ENCODE measurements around the gene STEAP1B. TPM values are rescaled to one million over a fixed set of nuclear protein-coding genes. Genes with fewer than 3 reads are reported as not detected.

Gene STEAP1B
- total and polyA plus RNA-seq, 5 donors from 2014 or later = not detected

DNA sequence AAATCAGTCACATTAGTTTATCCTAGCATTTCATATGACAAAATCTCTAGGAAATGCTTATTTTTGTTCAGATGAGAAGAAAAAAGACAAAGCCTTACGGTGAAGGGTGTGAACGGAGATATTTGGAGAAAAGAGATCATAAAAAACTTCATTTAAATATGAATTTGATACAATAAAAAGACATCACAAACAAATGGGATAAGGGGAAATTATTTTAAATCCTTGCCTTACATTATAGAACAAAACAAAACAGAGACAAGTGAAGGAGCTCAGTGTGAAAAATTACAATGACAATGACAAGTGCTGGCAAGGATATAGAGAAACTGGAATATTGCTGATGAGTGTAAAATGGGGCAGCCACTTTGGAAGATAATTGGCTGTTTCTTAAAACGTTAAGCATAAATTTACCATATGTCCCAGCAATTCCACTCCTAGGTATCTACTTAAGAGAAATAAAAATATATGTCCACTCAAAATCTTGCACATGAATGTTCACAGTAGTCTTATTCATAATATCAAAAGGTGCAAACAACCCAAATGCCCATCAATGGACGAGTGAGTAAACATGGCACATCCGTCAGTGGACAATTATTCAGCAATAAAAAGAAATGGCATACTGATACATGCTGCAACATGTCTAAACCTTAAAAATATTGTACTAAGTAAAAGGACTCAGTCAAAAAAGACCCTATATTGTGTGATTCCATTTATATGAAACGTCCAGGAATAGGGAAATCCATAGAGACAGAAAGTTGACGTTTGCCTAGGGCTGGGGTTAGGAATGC lies 77.0 kb downstream of the STEAP1B start:
- Mint-ChIP-seq H3K27me3 (no peaks in the 10 kb centered on the region), H3K9me3 (no peaks in the 10 kb centered on the region), H3K4me3 (no peak overlapping the region), H3K27ac (no peak overlapping the region), H3K4me1 (no peaks in the 10 kb centered on the region), H3K36me3 (no peaks in the 10 kb centered on the region)
- Histone ChIP-seq H3K4me3 (ENCODE audit: low read depth, low read length) (no peak overlapping the region), H3K9me3 (ENCODE audit: control insufficient read depth in 2 of 2, low read length in 2 of 2) (no peaks in the 10 kb centered on the region), H3K27ac (ENCODE audit: insufficient read depth, low read length, poor library complexity, severe bottlenecking) (no peak overlapping the region), H3K36me3 (ENCODE audit: control insufficient read depth, insufficient read depth, low read length) (no peaks in the 10 kb centered on the region), H3K4me1 (ENCODE audit: control insufficient read depth, insufficient read depth, low read length, poor library complexity, severe bottlenecking) (no peaks in the 10 kb centered on the region), H3K27me3 (ENCODE audit: control insufficient read depth, insufficient read depth, low read length) (no peaks in the 10 kb centered on the region)
- DNase-seq (no peak), ATAC-seq (ENCODE audit: low read depth in 2 of 2) (no peak)

DNA sequence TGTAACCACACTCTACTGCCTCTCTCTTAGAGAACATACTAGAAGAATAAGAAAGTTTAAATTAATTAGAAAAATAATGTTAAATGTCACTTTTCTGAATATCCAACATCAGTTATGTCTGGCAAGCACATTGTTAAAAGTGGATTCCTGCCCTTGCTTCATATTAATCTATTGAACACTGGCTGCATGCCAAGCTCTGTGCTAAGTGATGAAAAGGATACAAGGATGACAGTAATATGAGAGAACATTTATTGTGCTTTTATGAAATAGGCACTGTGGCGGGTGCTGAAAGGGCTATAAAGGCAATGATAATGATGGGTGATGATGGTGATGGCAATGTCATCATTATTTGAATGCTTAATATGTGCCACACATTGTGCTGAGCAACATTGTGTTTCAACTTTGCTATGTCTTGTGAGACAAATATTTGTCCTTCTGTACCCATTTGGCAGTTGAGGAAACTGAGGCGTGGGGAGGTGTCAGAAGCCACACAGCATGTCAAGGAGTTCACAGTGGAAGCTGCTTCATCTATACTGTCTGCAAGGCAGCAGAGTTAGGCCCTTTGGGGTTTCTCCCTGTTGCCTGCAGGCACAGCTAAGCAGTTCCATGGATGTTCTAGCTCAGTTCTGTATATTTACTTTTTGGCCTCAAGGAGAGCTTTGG lies 78.9 kb downstream of the STEAP1B start:
- H3K4me3 ChIP-seq (ENCODE audit: low read depth, low read length) = no peak overlapping the region
- H3K4me3 Mint-ChIP-seq = no peak overlapping the region
- H3K36me3 ChIP-seq (ENCODE audit: control insufficient read depth, insufficient read depth, low read length) = no peaks in the 10 kb centered on the region
- no peaks in the 10 kb centered on the region for H3K9me3 ChIP-seq (ENCODE audit: control insufficient read depth in 2 of 2, low read length in 2 of 2)
- no peaks in the 10 kb centered on the region for H3K27me3 Mint-ChIP-seq
- no peak for DNase-seq
- H3K4me1 Mint-ChIP-seq = no peaks in the 10 kb centered on the region
- no peak for ATAC-seq (ENCODE audit: low read depth in 2 of 2)
- no peaks in the 10 kb centered on the region for H3K36me3 Mint-ChIP-seq
- no peak overlapping the region for H3K27ac Mint-ChIP-seq
- no peaks in the 10 kb centered on the region for H3K4me1 ChIP-seq (ENCODE audit: control insufficient read depth, insufficient read depth, low read length, poor library complexity, severe bottlenecking)
- H3K9me3 Mint-ChIP-seq = no peaks in the 10 kb centered on the region
- no peak overlapping the region for H3K27ac ChIP-seq (ENCODE audit: insufficient read depth, low read length, poor library complexity, severe bottlenecking)
- no peaks in the 10 kb centered on the region for H3K27me3 ChIP-seq (ENCODE audit: control insufficient read depth, insufficient read depth, low read length)

DNA sequence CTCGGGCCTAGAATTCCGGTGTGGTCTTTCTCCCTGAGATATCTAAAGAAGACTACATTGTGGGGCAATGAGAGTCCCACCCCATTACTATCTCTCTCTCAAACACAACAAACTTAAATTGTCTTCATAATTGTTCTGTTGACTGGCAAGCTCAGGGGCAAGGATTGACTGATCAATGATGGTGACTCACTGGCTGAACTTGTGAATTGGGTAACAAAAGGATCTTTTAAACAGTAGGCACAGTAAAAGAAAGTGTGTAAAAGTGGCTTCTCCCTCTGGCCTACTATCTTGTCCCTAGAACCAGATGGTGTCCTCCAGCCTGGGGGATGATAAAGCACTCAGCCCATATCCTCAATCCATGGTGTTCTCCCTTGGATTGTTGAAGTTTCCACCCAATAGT lies 80.0 kb downstream of the STEAP1B start:
- Histone ChIP-seq H3K27me3 (ENCODE audit: control insufficient read depth, insufficient read depth, low read length) (no peaks in the 10 kb centered on the region), H3K36me3 (ENCODE audit: control insufficient read depth, insufficient read depth, low read length) (no peaks in the 10 kb centered on the region), H3K9me3 (ENCODE audit: control insufficient read depth in 2 of 2, low read length in 2 of 2) (no peaks in the 10 kb centered on the region), H3K4me1 (ENCODE audit: control insufficient read depth, insufficient read depth, low read length, poor library complexity, severe bottlenecking) (no peaks in the 10 kb centered on the region), H3K27ac (ENCODE audit: insufficient read depth, low read length, poor library complexity, severe bottlenecking) (no peak overlapping the region), H3K4me3 (ENCODE audit: low read depth, low read length) (no peak overlapping the region)
- ATAC-seq (ENCODE audit: low read depth in 2 of 2) (no peak), DNase-seq (no peak)
- H3K27me3 Mint-ChIP-seq = no peaks in the 10 kb centered on the region
- no peaks in the 10 kb centered on the region for H3K4me1 Mint-ChIP-seq
- H3K4me3 Mint-ChIP-seq = no peak overlapping the region
- no peaks in the 10 kb centered on the region for H3K9me3 Mint-ChIP-seq
- H3K36me3 Mint-ChIP-seq = no peaks in the 10 kb centered on the region
- no peak overlapping the region for H3K27ac Mint-ChIP-seq

DNA sequence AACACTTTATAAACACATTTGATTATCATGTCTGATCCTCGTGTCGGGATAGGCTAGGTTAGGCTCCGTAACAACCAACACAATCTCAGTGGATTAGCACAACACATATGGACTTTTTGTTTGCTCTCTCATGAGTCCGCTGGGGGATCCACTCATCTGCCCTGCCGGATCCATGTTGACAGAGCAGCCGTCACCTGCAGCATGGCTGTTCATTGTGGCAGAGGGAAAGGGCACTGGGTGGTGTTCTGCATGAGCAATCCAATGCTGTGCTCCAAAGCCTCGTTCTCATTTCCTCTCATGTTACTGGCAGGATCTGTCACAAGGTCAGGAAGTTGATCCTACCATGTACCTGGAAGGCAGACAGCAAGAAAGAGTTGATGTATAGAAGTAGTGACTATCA lies 80.5 kb downstream of the STEAP1B start:
- H3K36me3 ChIP-seq (ENCODE audit: control insufficient read depth, insufficient read depth, low read length) = no peaks in the 10 kb centered on the region
- H3K4me3 ChIP-seq (ENCODE audit: low read depth, low read length) = no peak overlapping the region
- no peaks in the 10 kb centered on the region for H3K4me1 Mint-ChIP-seq
- no peaks in the 10 kb centered on the region for H3K27me3 Mint-ChIP-seq
- H3K27me3 ChIP-seq (ENCODE audit: control insufficient read depth, insufficient read depth, low read length) = no peaks in the 10 kb centered on the region
- no peaks in the 10 kb centered on the region for H3K4me1 ChIP-seq (ENCODE audit: control insufficient read depth, insufficient read depth, low read length, poor library complexity, severe bottlenecking)
- ATAC-seq (ENCODE audit: low read depth in 2 of 2) = no peak
- no peaks in the 10 kb centered on the region for H3K36me3 Mint-ChIP-seq
- DNase-seq = no peak
- H3K4me3 Mint-ChIP-seq = no peak overlapping the region
- no peaks in the 10 kb centered on the region for H3K9me3 ChIP-seq (ENCODE audit: control insufficient read depth in 2 of 2, low read length in 2 of 2)
- H3K27ac Mint-ChIP-seq = no peak overlapping the region
- no peaks in the 10 kb centered on the region for H3K9me3 Mint-ChIP-seq
- H3K27ac ChIP-seq (ENCODE audit: insufficient read depth, low read length, poor library complexity, severe bottlenecking) = no peak overlapping the region

DNA sequence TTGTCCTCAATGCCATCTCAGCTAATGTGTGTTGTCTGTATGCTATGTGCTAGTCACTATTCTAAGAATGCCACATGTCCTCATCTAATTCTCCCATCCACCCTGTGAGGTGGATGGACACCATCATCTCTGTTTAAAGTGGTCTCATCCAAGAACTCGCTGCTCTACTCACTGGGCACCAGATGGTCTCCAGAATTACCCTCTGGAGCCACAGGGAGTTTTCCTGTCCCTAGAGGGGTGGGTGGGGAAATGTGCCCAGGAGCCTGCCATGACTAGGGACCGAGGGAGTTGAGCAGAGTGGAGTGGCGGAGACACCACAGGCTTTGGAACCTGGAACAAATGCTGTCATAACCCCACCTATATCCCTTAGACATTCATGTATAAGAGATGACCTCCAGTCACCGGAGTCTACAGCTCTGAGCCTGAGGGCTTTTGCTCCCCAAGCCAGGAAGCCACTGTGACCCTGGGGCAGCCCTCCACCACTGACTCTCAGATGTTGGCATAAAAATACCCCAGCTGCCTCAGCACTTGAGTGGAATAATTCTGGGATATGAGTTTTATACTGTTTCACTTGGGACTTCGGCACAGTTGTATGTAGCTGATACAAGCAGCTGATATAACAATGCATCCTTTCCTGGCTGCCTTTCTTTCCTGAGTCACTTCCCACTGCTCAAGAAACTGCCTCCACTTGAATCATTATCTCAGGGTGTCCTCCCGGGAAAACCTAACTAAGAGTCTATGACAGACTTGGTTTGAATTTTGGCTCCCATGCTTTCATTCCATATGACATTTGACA lies 81.5 kb downstream of the STEAP1B start:
- no peak overlapping the region for H3K27ac ChIP-seq (ENCODE audit: insufficient read depth, low read length, poor library complexity, severe bottlenecking)

DNA sequence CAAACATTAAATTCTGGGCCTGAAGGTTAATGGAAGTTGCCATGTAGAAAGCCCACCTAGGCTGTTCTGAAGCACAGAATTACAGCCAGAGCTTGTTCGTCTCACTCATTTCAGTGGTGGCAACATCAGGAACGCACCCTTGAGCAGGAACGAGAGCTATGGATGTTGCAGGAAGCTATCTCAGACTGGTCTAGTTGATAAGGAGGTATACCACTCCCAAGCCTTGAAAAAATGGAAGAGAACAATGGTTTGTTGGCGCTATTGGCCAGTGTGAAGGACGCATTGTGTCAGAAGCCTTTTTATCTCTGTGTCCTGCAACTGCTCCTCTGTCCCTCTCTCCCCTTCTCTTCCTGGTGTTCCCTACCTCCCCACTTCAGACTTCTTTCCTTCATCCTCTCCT lies 82.1 kb downstream of the STEAP1B start:
- peak overlapping the region in 1 of 3 donors; percentile 85 for H3K27ac Mint-ChIP-seq
- no peaks in the 10 kb centered on the region for H3K27me3 Mint-ChIP-seq
- H3K36me3 ChIP-seq (ENCODE audit: control insufficient read depth, insufficient read depth, low read length) = no peaks in the 10 kb centered on the region
- no peak overlapping the region for H3K27ac ChIP-seq (ENCODE audit: insufficient read depth, low read length, poor library complexity, severe bottlenecking)
- H3K4me3 Mint-ChIP-seq = no peak overlapping the region
- no peaks in the 10 kb centered on the region for H3K4me1 Mint-ChIP-seq
- no peaks in the 10 kb centered on the region for H3K27me3 ChIP-seq (ENCODE audit: control insufficient read depth, insufficient read depth, low read length)
- no peak overlapping the region for H3K4me3 ChIP-seq (ENCODE audit: low read depth, low read length)
- H3K9me3 ChIP-seq (ENCODE audit: control insufficient read depth in 2 of 2, low read length in 2 of 2) = no peaks in the 10 kb centered on the region
- ATAC-seq (ENCODE audit: low read depth in 2 of 2) (no peak), DNase-seq (no peak)
- no peaks in the 10 kb centered on the region for H3K4me1 ChIP-seq (ENCODE audit: control insufficient read depth, insufficient read depth, low read length, poor library complexity, severe bottlenecking)
- no peaks in the 10 kb centered on the region for H3K9me3 Mint-ChIP-seq
- H3K36me3 Mint-ChIP-seq = no peaks in the 10 kb centered on the region

More for the DNA sequence above, 81.5 kb downstream of the STEAP1B start:
- H3K4me1 ChIP-seq (ENCODE audit: control insufficient read depth, insufficient read depth, low read length, poor library complexity, severe bottlenecking) = no peaks in the 10 kb centered on the region
- DNase-seq (no peak), ATAC-seq (ENCODE audit: low read depth in 2 of 2) (no peak)
- H3K27me3 Mint-ChIP-seq = no peaks in the 10 kb centered on the region
- no peaks in the 10 kb centered on the region for H3K27me3 ChIP-seq (ENCODE audit: control insufficient read depth, insufficient read depth, low read length)
- H3K4me1 Mint-ChIP-seq = no peaks in the 10 kb centered on the region
- H3K9me3 ChIP-seq (ENCODE audit: control insufficient read depth in 2 of 2, low read length in 2 of 2) = no peaks in the 10 kb centered on the region
- no peaks in the 10 kb centered on the region for H3K9me3 Mint-ChIP-seq
- no peak overlapping the region for H3K4me3 ChIP-seq (ENCODE audit: low read depth, low read length)
- H3K36me3 Mint-ChIP-seq = no peaks in the 10 kb centered on the region
- no peak overlapping the region for H3K4me3 Mint-ChIP-seq
- no peaks in the 10 kb centered on the region for H3K36me3 ChIP-seq (ENCODE audit: control insufficient read depth, insufficient read depth, low read length)
- H3K27ac Mint-ChIP-seq = peak overlapping the region in 1 of 3 donors; percentile 85

DNA sequence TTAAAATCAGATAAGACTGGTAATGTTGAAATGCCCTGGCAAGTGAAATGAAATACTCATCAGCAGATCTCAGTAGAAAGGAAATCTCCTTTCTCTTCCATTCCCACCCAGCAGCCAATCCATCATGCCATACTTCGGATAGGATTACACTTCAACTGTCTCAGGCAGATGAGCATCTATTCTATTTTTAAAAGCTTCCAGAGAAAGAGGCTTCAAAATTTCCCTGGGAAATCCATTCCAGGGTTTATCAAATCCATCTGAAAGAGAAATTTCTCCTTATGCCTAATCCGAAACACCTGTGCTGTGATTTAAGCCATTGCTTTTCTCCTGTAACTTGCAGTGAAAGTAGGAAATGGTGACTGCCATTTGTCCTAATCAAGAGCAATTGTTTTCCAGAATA lies 82.6 kb downstream of the STEAP1B start:
- H3K4me3 Mint-ChIP-seq = no peak overlapping the region
- no peaks in the 10 kb centered on the region for H3K9me3 Mint-ChIP-seq
- Histone ChIP-seq H3K9me3 (ENCODE audit: control insufficient read depth in 2 of 2, low read length in 2 of 2) (no peaks in the 10 kb centered on the region), H3K27ac (ENCODE audit: insufficient read depth, low read length, poor library complexity, severe bottlenecking) (no peak overlapping the region), H3K4me1 (ENCODE audit: control insufficient read depth, insufficient read depth, low read length, poor library complexity, severe bottlenecking) (no peaks in the 10 kb centered on the region), H3K4me3 (ENCODE audit: low read depth, low read length) (no peak overlapping the region), H3K36me3 (ENCODE audit: control insufficient read depth, insufficient read depth, low read length) (no peaks in the 10 kb centered on the region), H3K27me3 (ENCODE audit: control insufficient read depth, insufficient read depth, low read length) (no peaks in the 10 kb centered on the region)
- no peak overlapping the region for H3K27ac Mint-ChIP-seq
- DNase-seq (no peak), ATAC-seq (ENCODE audit: low read depth in 2 of 2) (no peak)
- H3K4me1 Mint-ChIP-seq = no peaks in the 10 kb centered on the region
- H3K36me3 Mint-ChIP-seq = no peaks in the 10 kb centered on the region
- no peaks in the 10 kb centered on the region for H3K27me3 Mint-ChIP-seq
